Epithelial cell of esophagus (primary cell): ENCODE results near the gene TCOF1.

ENCODE experiments used
- DNase-seq: peaks from one replicate; pipeline ENCODE4 v3.0.0; 2010; ENCODE audit warnings: low read depth
- H3K4me3 ChIP-seq: 2 replicates; pipeline ENCODE4 v1.5.1; 2011; ENCODE audit warnings: mild to moderate bottlenecking, low read length, control low read depth
- CTCF ChIP-seq: IDR thresholded peaks from 2 replicates; pipeline ENCODE4 v1.5.1; 2011; ENCODE audit warnings: low read depth, mild to moderate bottlenecking, low read length, control low read depth, inconsistent platforms; ENCODE audit not compliant: insufficient read depth; ENCODE audit errors: missing control alignments

TCOF1 gene

GRCh38 chr5:150361301-150361700, 3.8 kb downstream of the TCOF1 start:
- TF ChIP-seq CTCF, result no peak
- DNase-seq, result no peak

GRCh38 chr5:150363185-150363584, 5.7 kb downstream of the TCOF1 start:
- no peak for TF ChIP-seq CTCF
- DNase-seq, result no peak
- H3K4me3 ChIP-seq, result no peak overlapping the region

More at GRCh38 chr5:150361301-150361700, 3.8 kb downstream of the TCOF1 start:
- H3K4me3 ChIP-seq, result no peak overlapping the region

- TF ChIP-seq CTCF, result no peak
- no peak for DNase-seq
- H3K4me3 ChIP-seq, result no peak overlapping the region
These were observed 6.5 kb downstream of the TCOF1 start for GRCh38 chr5:150364004-150364403.

GRCh38 chr5:150368526-150368925, 11.0 kb downstream of the TCOF1 start:
- no peak for TF ChIP-seq CTCF
- no peak for DNase-seq
- no peak overlapping the region for H3K4me3 ChIP-seq

GRCh38 chr5:150372639-150373038, 15.1 kb downstream of the TCOF1 start:
- TF ChIP-seq CTCF, result no peak
- no peak overlapping the region for H3K4me3 ChIP-seq
- DNase-seq, result no peak

- no peak overlapping the region for H3K4me3 ChIP-seq
- DNase-seq, result no peak
- TF ChIP-seq CTCF, result no peak
These were observed 17.2 kb downstream of the TCOF1 start for GRCh38 chr5:150374651-150375050.
